HepG2 (cell line): Measurements from ENCODE around the gene HSD17B2. TPM values are rescaled to one million over a fixed set of nuclear protein-coding genes. Genes with fewer than 3 reads are reported as not detected.

Source experiments
- ARID4A ChIP-seq: sonication (generic); formaldehyde crosslinking; IDR thresholded peaks from 2 replicates; pipeline ENCODE4 v1.5.0; 2020; ENCODE audit warnings: mild to moderate bottlenecking, missing genetic modification reagents, borderline replicate concordance
- ELF3 ChIP-seq: IDR thresholded peaks from 2 replicates; pipeline ENCODE4 v1.6.1; 2016; ENCODE audit warnings: missing genetic modification reagents, missing compliant biosample characterization
- FOXO1 ChIP-seq: sonication (generic); formaldehyde crosslinking; IDR thresholded peaks from 2 replicates; pipeline ENCODE4 v1.4.0; 2020; ENCODE audit warnings: missing genetic modification reagents
- HDAC2 ChIP-seq: sonication (generic); formaldehyde crosslinking; IDR thresholded peaks from 2 replicates; pipeline ENCODE4 v1.4.0; 2020; ENCODE audit warnings: missing genetic modification reagents
- HNRNPK ChIP-seq: fragments of 200-400 bp; formaldehyde crosslinking; IDR thresholded peaks from 2 replicates; pipeline ENCODE4 v1.6.1; 2018; ENCODE audit warnings: low read length, low read depth, moderate library complexity, mild to moderate bottlenecking; ENCODE audit not compliant: poor library complexity, severe bottlenecking
- IRF9 ChIP-seq: sonication (generic); formaldehyde crosslinking; IDR thresholded peaks from 2 replicates; pipeline ENCODE4 v1.8.0; 2022; ENCODE audit warnings: missing genetic modification reagents, mild to moderate bottlenecking, borderline replicate concordance
- NBN ChIP-seq: fragments of 450-650 bp; conservative IDR thresholded peaks from 2 replicates; pipeline ENCODE4 v1.6.1; 2017
- NR0B2 ChIP-seq: sonication (generic); formaldehyde crosslinking; IDR thresholded peaks from 2 replicates; pipeline ENCODE4 v1.4.0; 2020; ENCODE audit warnings: mild to moderate bottlenecking, missing genetic modification reagents
- PCBP1 ChIP-seq: fragments of 200-400 bp; formaldehyde crosslinking; IDR thresholded peaks from 2 replicates; pipeline ENCODE4 v1.6.1; 2017; ENCODE audit warnings: mild to moderate bottlenecking, low read depth, low read length, borderline replicate concordance
- PHF8 ChIP-seq: sonication (generic); formaldehyde crosslinking; IDR thresholded peaks from 2 replicates; pipeline ENCODE4 v1.5.0; 2020; ENCODE audit warnings: missing genetic modification reagents
- SOX13 ChIP-seq, 3 experiments: fragments of 450-650 bp in 1 of 3; sonication (generic) in 1 of 3; formaldehyde crosslinking in 1 of 3; IDR thresholded peaks in 2 of 3; conservative IDR thresholded peaks in 1 of 3; 2 replicates each; pipeline versions ENCODE4 v1.5.0 to v1.6.1; 2016 to 2020; ENCODE audit warnings: antibody characterized with exemption in 1 of 3, mild to moderate bottlenecking in 1 of 3, missing compliant biosample characterization in 1 of 3, missing genetic modification reagents in 1 of 3, moderate library complexity in 1 of 3
- SOX6 ChIP-seq, 2 experiments: fragments of 450-650 bp in 1 of 2; sonication (generic) in 1 of 2; formaldehyde crosslinking in 1 of 2; IDR thresholded peaks; 2 replicates each; pipeline versions ENCODE4 v1.4.0 to v1.6.1; 2017 to 2020; ENCODE audit warnings: antibody characterized with exemption in 1 of 2, mild to moderate bottlenecking in 1 of 2, missing genetic modification reagents in 1 of 2
- ZBTB7A ChIP-seq: sonication (generic); formaldehyde crosslinking; IDR thresholded peaks from 2 replicates; pipeline ENCODE4 v1.8.0; 2022; ENCODE audit warnings: mild to moderate bottlenecking, missing genetic modification reagents
- ZFP36 ChIP-seq: fragments of 150-350 bp; IDR thresholded peaks from 2 replicates; pipeline ENCODE4 v1.6.1; 2018; ENCODE audit warnings: borderline replicate concordance, low read length, low read depth; ENCODE audit not compliant: partially characterized antibody
- ZNF234 ChIP-seq: sonication (generic); formaldehyde crosslinking; conservative IDR thresholded peaks from 2 replicates; pipeline ENCODE4 v1.5.1; 2020; ENCODE audit warnings: mild to moderate bottlenecking, missing genetic modification reagents
- ZNF235 ChIP-seq: sonication (generic); formaldehyde crosslinking; IDR thresholded peaks from 2 replicates; pipeline ENCODE4 v1.8.1; 2023; ENCODE audit warnings: mild to moderate bottlenecking, missing genetic modification reagents, borderline replicate concordance
- ZNF367 ChIP-seq: sonication (generic); formaldehyde crosslinking; IDR thresholded peaks from 2 replicates; pipeline ENCODE4 v1.4.0; 2020; ENCODE audit warnings: missing genetic modification reagents, borderline replicate concordance
- ZNF383 ChIP-seq: sonication (generic); formaldehyde crosslinking; IDR thresholded peaks from 2 replicates; pipeline ENCODE4 v1.4.0; 2020; ENCODE audit warnings: missing genetic modification reagents, mild to moderate bottlenecking, borderline replicate concordance
- polyA plus RNA-seq, 8 experiments: library from polyadenylated mRNA; depleted of rRNA in 3 of 8; stranded (reverse) in 7 of 8; unstranded in 1 of 8; fragments of >200 nt; fragmentation: Illumina TruSeq in 4 of 8; extraction: Trizol in 4 of 8; gene quantifications; 2 replicates each; pipeline versions ENCODE4 v1.2.1 to v1.2.3, GENCODE V29; 2011 to 2016; ENCODE audit warnings: low read depth in 4 of 8, missing spikeins in 1 of 8, mixed read lengths in 1 of 8; ENCODE audit not compliant: insufficient read depth in 1 of 8
- total RNA-seq, 5 experiments: library from RNA; depleted of rRNA; stranded (reverse); fragments of >200 nt; fragmentation: Illumina TruSeq; extraction: Trizol; gene quantifications; 2 replicates each; pipeline ENCODE4 v1.2.3, GENCODE V29; 2016; ENCODE audit warnings: low read depth in 1 of 5
- TF ChIP-seq, protein P1 (sequence below): sonication (generic); formaldehyde crosslinking; conservative IDR thresholded peaks from 2 replicates; pipeline ENCODE4 v1.8.0; 2022; ENCODE audit warnings: mild to moderate bottlenecking, moderate library complexity, missing genetic modification reagents

The HSD17B2 gene
- total and polyA plus RNA-seq, 2 of the 13 experiments (the other 11 are each of a cell fraction or from before 2014, with no cell fraction given), result 26.3 to 69.3 TPM

- TF ChIP-seq ARID4A (CRISPR knock-in tag) (peak; percentile 54; the same call in 1 of the 2 replicates), FOXO1 (peak; percentile 93), HDAC2 (CRISPR knock-in tag) (peak; percentile 97), HNRNPK (no peak), ZBTB7A (CRISPR knock-in tag) (no peak), ELF3 (CRISPR knock-in tag) (peak; percentile 93), PCBP1 (no peak), NR0B2 (CRISPR knock-in tag) (no peak), IRF9 (CRISPR knock-in tag) (peak; percentile 34; the same call in 1 of the 2 replicates), ZNF234 (CRISPR knock-in tag) (no peak), ZNF383 (CRISPR knock-in tag) (no peak), PHF8 (CRISPR knock-in tag) (no peak), ZNF367 (CRISPR knock-in tag) (no peak), ZFP36 (no peak), ZNF235 (CRISPR knock-in tag) (no peak), SOX13 (IDR thresholded peaks at IDR 0.05) (peak; percentile 58; the same call in 1 of the 2 replicates), SOX13 (CRISPR knock-in tag; conservative IDR thresholded peaks at IDR 0.05 in 1 of 2, IDR thresholded peaks at IDR 0.05 in 1 of 2) (peak in 1 of 2 experiments; percentile 92; a peak in 2 of 4 replicates), SOX6 (IDR thresholded peaks at IDR 0.05) (no peak), SOX6 (CRISPR knock-in tag; IDR thresholded peaks at IDR 0.05) (peak; percentile 90), NBN (no peak)
- TF ChIP-seq, protein P1, sequence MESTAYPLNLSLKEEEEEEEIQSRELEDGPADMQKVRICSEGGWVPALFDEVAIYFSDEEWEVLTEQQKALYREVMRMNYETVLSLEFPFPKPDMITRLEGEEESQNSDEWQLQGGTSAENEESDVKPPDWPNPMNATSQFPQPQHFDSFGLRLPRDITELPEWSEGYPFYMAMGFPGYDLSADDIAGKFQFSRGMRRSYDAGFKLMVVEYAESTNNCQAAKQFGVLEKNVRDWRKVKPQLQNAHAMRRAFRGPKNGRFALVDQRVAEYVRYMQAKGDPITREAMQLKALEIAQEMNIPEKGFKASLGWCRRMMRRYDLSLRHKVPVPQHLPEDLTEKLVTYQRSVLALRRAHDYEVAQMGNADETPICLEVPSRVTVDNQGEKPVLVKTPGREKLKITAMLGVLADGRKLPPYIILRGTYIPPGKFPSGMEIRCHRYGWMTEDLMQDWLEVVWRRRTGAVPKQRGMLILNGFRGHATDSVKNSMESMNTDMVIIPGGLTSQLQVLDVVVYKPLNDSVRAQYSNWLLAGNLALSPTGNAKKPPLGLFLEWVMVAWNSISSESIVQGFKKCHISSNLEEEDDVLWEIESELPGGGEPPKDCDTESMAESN (CRISPR knock-in tag), result peak; percentile 62; the same call in 1 of the 2 replicates
Measured at GRCh38 chr16:82082543-82083244, 47.6 kb downstream of the HSD17B2 start (continued).
